H9 (cell line): Measurements from ENCODE around the gene ROBO3. TPM values are rescaled to one million over a fixed set of nuclear protein-coding genes. Genes with fewer than 3 reads are reported as not detected.

ENCODE experiments used
- DNase-seq: peaks from one replicate; pipeline ENCODE4 v3.0.0-alpha.2; 2017
- H2AFZ ChIP-seq: one replicate; pipeline ENCODE4 v1.6.1; 2013; ENCODE audit warnings: mild to moderate bottlenecking, low read length, control low read depth, moderate library complexity
- H2AK5ac ChIP-seq: 2 replicates; pipeline ENCODE4 v1.6.1; 2013; ENCODE audit warnings: low read length, control low read depth, mixed read lengths; ENCODE audit not compliant: insufficient read length
- H2BK120ac ChIP-seq: one replicate; pipeline ENCODE4 v1.6.1; 2013; ENCODE audit warnings: low read depth, mild to moderate bottlenecking, low read length, control low read depth, inconsistent platforms; ENCODE audit not compliant: poor library complexity, severe bottlenecking
- H2BK12ac ChIP-seq: 2 replicates; pipeline ENCODE4 v1.6.1; 2013; ENCODE audit warnings: low read length, control low read depth, mixed read lengths, low read depth; ENCODE audit not compliant: insufficient read length
- H2BK15ac ChIP-seq: 2 replicates; pipeline ENCODE4 v1.6.1; 2013; ENCODE audit warnings: low read depth, low read length, control low read depth
- H2BK20ac ChIP-seq: one replicate; pipeline ENCODE4 v1.6.1; 2013; ENCODE audit warnings: low read depth, mild to moderate bottlenecking, low read length, control low read depth, inconsistent platforms; ENCODE audit not compliant: poor library complexity, severe bottlenecking
- H2BK5ac ChIP-seq: 2 replicates; pipeline ENCODE4 v1.6.1; 2013; ENCODE audit warnings: low read length, control low read depth, mixed read lengths; ENCODE audit not compliant: insufficient read length
- H3K14ac ChIP-seq: 2 replicates; pipeline ENCODE4 v1.6.1; 2013; ENCODE audit warnings: low read length, control low read depth; ENCODE audit not compliant: insufficient read depth
- H3K18ac ChIP-seq: 2 replicates; pipeline ENCODE4 v1.6.1; 2013; ENCODE audit warnings: low read depth, mild to moderate bottlenecking, mixed read lengths, low read length, control low read depth; ENCODE audit not compliant: insufficient read length
- H3K23ac ChIP-seq: 2 replicates; pipeline ENCODE4 v1.6.1; 2013; ENCODE audit warnings: low read length, control low read depth, mixed read lengths, low read depth; ENCODE audit not compliant: insufficient read length
- H3K23me2 ChIP-seq: 2 replicates; pipeline ENCODE4 v1.6.1; 2013; ENCODE audit warnings: low read depth, mild to moderate bottlenecking, mixed read lengths, low read length, control low read depth; ENCODE audit not compliant: insufficient read length, poor library complexity, severe bottlenecking
- H3K27ac ChIP-seq: 2 replicates; pipeline ENCODE4 v1.5.1; 2013; ENCODE audit warnings: low read length, control low read depth, mixed read lengths, low read depth; ENCODE audit not compliant: insufficient read length
- H3K27me3 ChIP-seq: 2 replicates; pipeline ENCODE4 v1.6.1; 2013; ENCODE audit warnings: low read length, control low read depth, inconsistent platforms; ENCODE audit not compliant: insufficient read depth
- H3K4ac ChIP-seq: 2 replicates; pipeline ENCODE4 v1.6.1; 2013; ENCODE audit warnings: low read depth, mild to moderate bottlenecking, control low read depth, inconsistent platforms, low read length, moderate library complexity
- H3K4me1 ChIP-seq: 2 replicates; pipeline ENCODE4 v1.6.1; 2013; ENCODE audit warnings: low read length, control low read depth, inconsistent platforms; ENCODE audit not compliant: insufficient read depth
- H3K4me2 ChIP-seq: 2 replicates; pipeline ENCODE4 v1.6.1; 2013; ENCODE audit warnings: low read length, control low read depth, mixed read lengths; ENCODE audit not compliant: insufficient read length, insufficient read depth
- H3K56ac ChIP-seq: 2 replicates; pipeline ENCODE4 v1.6.1; 2013; ENCODE audit warnings: low read depth, mild to moderate bottlenecking, mixed read lengths, low read length, control low read depth; ENCODE audit not compliant: insufficient read length
- H3K79me1 ChIP-seq: 2 replicates; pipeline ENCODE4 v1.6.1; 2013; ENCODE audit warnings: low read depth, mild to moderate bottlenecking, moderate library complexity, low read length, control low read depth, inconsistent platforms; ENCODE audit not compliant: insufficient read depth, poor library complexity, severe bottlenecking
- H3K79me2 ChIP-seq: 2 replicates; pipeline ENCODE4 v1.6.1; 2013; ENCODE audit warnings: low read length, control low read depth, inconsistent platforms; ENCODE audit not compliant: insufficient read depth
- H3K9ac ChIP-seq: 2 replicates; pipeline ENCODE4 v1.6.1; 2013; ENCODE audit warnings: low read length, control low read depth, mixed read lengths; ENCODE audit not compliant: insufficient read length; ENCODE audit errors: extremely low read depth
- H3K9me3 ChIP-seq: one replicate; pipeline ENCODE4 v1.6.1; 2013; ENCODE audit warnings: low read depth, low read length, inconsistent platforms; ENCODE audit not compliant: control insufficient read depth
- H3T11ph ChIP-seq: one replicate; pipeline ENCODE4 v1.6.1; 2013; ENCODE audit warnings: mild to moderate bottlenecking, low read length, control low read depth, inconsistent platforms
- H4K20me1 ChIP-seq: one replicate; pipeline ENCODE4 v1.6.1; 2013; ENCODE audit not compliant: control insufficient read depth, insufficient read length, insufficient read depth
- H4K5ac ChIP-seq: 2 replicates; pipeline ENCODE4 v1.6.1; 2013; ENCODE audit warnings: low read depth, mild to moderate bottlenecking, mixed read lengths, low read length, control low read depth; ENCODE audit not compliant: insufficient read length
- H4K8ac ChIP-seq: replicated peaks from 2 replicates; pipeline ENCODE4 v1.6.1; 2013; ENCODE audit warnings: low read length, control low read depth, mixed read lengths, low read depth; ENCODE audit not compliant: insufficient read length
- H4K91ac ChIP-seq: 2 replicates; pipeline ENCODE4 v1.6.1; 2013; ENCODE audit warnings: low read depth, mild to moderate bottlenecking, moderate library complexity, mixed read lengths, low read length, control low read depth; ENCODE audit not compliant: insufficient read length
- H3K27ac Mint-ChIP-seq, 3 experiments: 2 replicates in 2 of 3; 3 replicates in 1 of 3; pipeline ENCODE4 v1.8.0; 2020 to 2021; ENCODE audit warnings: mixed read lengths in 3 of 3, mild to moderate bottlenecking in 1 of 3, moderate library complexity in 1 of 3
- H3K27me3 Mint-ChIP-seq: 2 replicates; pipeline ENCODE4 v1.8.0; 2021; ENCODE audit warnings: low read depth, mild to moderate bottlenecking, moderate library complexity, mixed read lengths
- H3K36me3 Mint-ChIP-seq, 3 experiments: 2 replicates in 2 of 3; 3 replicates in 1 of 3; pipeline ENCODE4 v1.8.0; 2020 to 2021; ENCODE audit warnings: low read depth in 3 of 3, mixed read lengths in 3 of 3; ENCODE audit not compliant: insufficient read depth in 1 of 3
- H3K4me1 Mint-ChIP-seq, 2 experiments: 2 replicates each; pipeline ENCODE4 v1.8.0; 2020; ENCODE audit warnings: mixed read lengths in 2 of 2
- H3K4me3 Mint-ChIP-seq, 2 experiments: 2 replicates in 1 of 2; 3 replicates in 1 of 2; pipeline ENCODE4 v1.8.0; 2020 to 2021; ENCODE audit warnings: mild to moderate bottlenecking in 2 of 2, mixed read lengths in 2 of 2, moderate library complexity in 1 of 2
- H3K9me3 Mint-ChIP-seq, 2 experiments: 2 replicates in 1 of 2; 3 replicates in 1 of 2; pipeline ENCODE4 v1.8.0; 2020; ENCODE audit warnings: mild to moderate bottlenecking in 2 of 2, mixed read lengths in 2 of 2, moderate library complexity in 1 of 2
- CTCF ChIP-seq: fragments of 200-600 bp; sonication (generic); conservative IDR thresholded peaks from 3 replicates; pipeline ENCODE4 v1.8.0; 2021; ENCODE audit warnings: antibody characterized with exemption, mild to moderate bottlenecking
- WGBS: extraction: QIAGEN DNeasy Blood & Tissue Kit; methylation state at CpG from one replicate; pipeline ENCODE4 v1.1.7; 2013; ENCODE audit warnings: missing lambda C conversion rate, low lambda C conversion rate, mixed read lengths; ENCODE audit not compliant: insufficient read length; ENCODE audit errors: extremely low coverage; 5-methylcytosine and 5-hydroxymethylcytosine counted together
- total RNA-seq: library from RNA; stranded (reverse); gene quantifications from 2 replicates; pipeline ENCODE4 v1.2.1, GENCODE V29; 2021

Gene ROBO3
- total RNA-seq, 1 experiment from 2014 or later = 12.6 TPM

DNA sequence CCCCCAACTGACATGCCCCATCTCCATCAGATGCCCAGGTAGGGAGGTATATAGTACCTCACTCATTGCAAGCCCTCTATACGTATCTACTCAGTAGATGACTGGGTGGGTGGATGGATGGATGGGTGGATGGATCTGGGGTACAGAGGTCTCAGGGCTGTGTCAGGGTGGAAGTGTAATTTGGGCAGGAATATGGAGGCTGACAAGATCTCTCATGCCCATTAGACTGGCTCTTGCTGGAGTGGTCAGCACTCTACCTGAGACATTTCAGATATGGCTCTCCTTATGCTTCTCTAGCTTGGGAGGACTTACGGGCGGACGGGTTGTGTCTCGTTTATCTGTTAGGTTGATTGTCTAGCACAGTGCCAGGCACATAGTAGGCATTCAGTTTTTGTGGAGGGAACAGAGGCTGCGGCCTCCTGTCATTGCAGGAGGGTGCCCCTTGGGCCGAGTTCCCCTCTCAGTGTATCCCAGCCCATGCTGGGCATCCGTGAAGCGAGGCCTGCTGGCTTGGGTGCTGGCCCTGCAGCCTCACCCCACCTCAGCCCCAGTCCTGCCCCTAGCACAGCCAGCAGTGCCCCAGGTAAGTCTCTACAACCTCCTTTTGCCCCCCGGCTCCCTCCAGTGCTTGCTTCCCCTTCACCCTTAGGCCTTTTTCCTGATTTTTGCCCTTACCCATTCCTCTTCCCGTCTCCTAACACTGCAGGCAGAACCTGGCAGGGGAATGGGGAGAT is 13.7 kb downstream of the ROBO3 start:
- no peak overlapping the region for H2BK12ac ChIP-seq
- H2AFZ ChIP-seq = no peak overlapping the region
- Mint-ChIP-seq H3K36me3 (no peaks in the 10 kb centered on the region; a peak in 1 of 7 replicates), H3K27ac (peak overlapping the region in 1 of 3 experiments; percentile 68; a peak in 1 of 7 replicates), H3K9me3 (peaks cover 0 to 3% of the 10 kb centered on the region in 2 experiments; a peak in 1 of 5 replicates), H3K4me3 (no peak overlapping the region), H3K27me3 (peaks cover 23% of the 10 kb centered on the region), H3K4me1 (peaks cover 20 to 29% of the 10 kb centered on the region in 2 experiments)
- H3K27me3 ChIP-seq = peaks cover 6% of the 10 kb centered on the region; the same call in 1 of the 2 replicates
- WGBS = no CpG with 5 or more reads among the region's 11 CpGs
- H3K14ac ChIP-seq = no peak overlapping the region; the same call in 1 of the 2 replicates
- no peak overlapping the region for H3K27ac ChIP-seq
- H3K56ac ChIP-seq = no peak overlapping the region
- H4K91ac ChIP-seq = no peak overlapping the region
- H2BK20ac ChIP-seq = no peak overlapping the region
- no peak overlapping the region for H3K4ac ChIP-seq
- H3K79me1 ChIP-seq = no peaks in the 10 kb centered on the region
- no peak overlapping the region for H2BK15ac ChIP-seq
- no peak overlapping the region for H3K9ac ChIP-seq
- no peak overlapping the region for H3K23ac ChIP-seq
- no peak overlapping the region for H4K8ac ChIP-seq
- peak; percentile 10 for DNase-seq
- H4K20me1 ChIP-seq = no peaks in the 10 kb centered on the region
- peaks cover 6% of the 10 kb centered on the region for H3K23me2 ChIP-seq
- no peak overlapping the region for H2BK5ac ChIP-seq
- H4K5ac ChIP-seq = no peak overlapping the region
- no peak overlapping the region for H3T11ph ChIP-seq
- H3K18ac ChIP-seq = no peak overlapping the region
- H3K4me2 ChIP-seq = no peak overlapping the region
- H3K4me1 ChIP-seq = no peaks in the 10 kb centered on the region
- H3K9me3 ChIP-seq = no peaks in the 10 kb centered on the region
- H2AK5ac ChIP-seq = no peak overlapping the region
- no peak overlapping the region for H2BK120ac ChIP-seq
- no peaks in the 10 kb centered on the region for H3K79me2 ChIP-seq
- TF ChIP-seq CTCF = no peak
